Measurements from ENCODE around the gene LOXHD1. TPM values are rescaled to one million over a fixed set of nuclear protein-coding genes. Genes with fewer than 3 reads are reported as not detected.

LOXHD1 gene
- polyA plus RNA-seq, 3 donors: 0.78 to 1.3 (median 1.1) TPM

- no peak for DNase-seq
Measured at GRCh38 chr18:46541626-46542189, 115.3 kb downstream of the LOXHD1 start.

GRCh38 chr18:46538376-46538775, 118.6 kb downstream of the LOXHD1 start:
- DNase-seq: no peak

GRCh38 chr18:46536215-46536874, 120.7 kb downstream of the LOXHD1 start:
- DNase-seq: no peak

- no peak for DNase-seq
Measured at GRCh38 chr18:46531482-46531881, 125.5 kb downstream of the LOXHD1 start.

GRCh38 chr18:46528037-46528436, 129.0 kb downstream of the LOXHD1 start:
- DNase-seq: no peak

GRCh38 chr18:46519870-46520269, 137.2 kb downstream of the LOXHD1 start:
- no peak for DNase-seq

- no peak for DNase-seq
Measured at GRCh38 chr18:46518438-46518837, 138.6 kb downstream of the LOXHD1 start.

GRCh38 chr18:46516555-46516954, 140.5 kb downstream of the LOXHD1 start:
- no peak for DNase-seq

- DNase-seq: no peak
Measured at GRCh38 chr18:46510386-46510785, 146.6 kb downstream of the LOXHD1 start.

GRCh38 chr18:46509530-46509929, 147.5 kb downstream of the LOXHD1 start:
- DNase-seq: no peak

GRCh38 chr18:46506974-46507586, 149.9 kb downstream of the LOXHD1 start:
- DNase-seq: no peak

GRCh38 chr18:46502444-46502843, 154.6 kb downstream of the LOXHD1 start:
- DNase-seq: peak; percentile 42

- DNase-seq: peak; percentile 57
Measured at GRCh38 chr18:46497129-46497528, 159.9 kb downstream of the LOXHD1 start.

GRCh38 chr18:46488471-46489213, 168.4 kb downstream of the LOXHD1 start:
- DNase-seq: no peak

- no peak for DNase-seq
Measured at GRCh38 chr18:46485675-46486194, 171.3 kb downstream of the LOXHD1 start.

GRCh38 chr18:46484971-46485370, 172.0 kb downstream of the LOXHD1 start:
- no peak for DNase-seq

GRCh38 chr18:46482831-46483230, 174.2 kb downstream of the LOXHD1 start:
- no peak for DNase-seq

GRCh38 chr18:46481847-46482245, 175.2 kb downstream of the LOXHD1 start:
- no peak for DNase-seq

- peak; percentile 47 for DNase-seq
Measured at GRCh38 chr18:46481048-46481846, 175.8 kb downstream of the LOXHD1 start.

- no peak for DNase-seq
Measured at GRCh38 chr18:46480226-46480625, 176.8 kb downstream of the LOXHD1 start.

- no peak for DNase-seq
Measured at GRCh38 chr18:46478796-46479195, 178.2 kb downstream of the LOXHD1 start.
